ENCODE data around the gene CR1L.

- TF ChIP-seq, protein P1, sequence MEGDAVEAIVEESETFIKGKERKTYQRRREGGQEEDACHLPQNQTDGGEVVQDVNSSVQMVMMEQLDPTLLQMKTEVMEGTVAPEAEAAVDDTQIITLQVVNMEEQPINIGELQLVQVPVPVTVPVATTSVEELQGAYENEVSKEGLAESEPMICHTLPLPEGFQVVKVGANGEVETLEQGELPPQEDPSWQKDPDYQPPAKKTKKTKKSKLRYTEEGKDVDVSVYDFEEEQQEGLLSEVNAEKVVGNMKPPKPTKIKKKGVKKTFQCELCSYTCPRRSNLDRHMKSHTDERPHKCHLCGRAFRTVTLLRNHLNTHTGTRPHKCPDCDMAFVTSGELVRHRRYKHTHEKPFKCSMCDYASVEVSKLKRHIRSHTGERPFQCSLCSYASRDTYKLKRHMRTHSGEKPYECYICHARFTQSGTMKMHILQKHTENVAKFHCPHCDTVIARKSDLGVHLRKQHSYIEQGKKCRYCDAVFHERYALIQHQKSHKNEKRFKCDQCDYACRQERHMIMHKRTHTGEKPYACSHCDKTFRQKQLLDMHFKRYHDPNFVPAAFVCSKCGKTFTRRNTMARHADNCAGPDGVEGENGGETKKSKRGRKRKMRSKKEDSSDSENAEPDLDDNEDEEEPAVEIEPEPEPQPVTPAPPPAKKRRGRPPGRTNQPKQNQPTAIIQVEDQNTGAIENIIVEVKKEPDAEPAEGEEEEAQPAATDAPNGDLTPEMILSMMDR (conservative IDR thresholded peaks at IDR 0.05), result no peak
- no peak for TF ChIP-seq EZH2 (IDR thresholded peaks at IDR 0.05; ENCODE audit: low read depth)
Observed at GRCh38 chr1:207659545-207660153, 14.7 kb downstream of the CR1L start.

Data from PC-9 (cell line).